ENCODE data around the gene SLC2A13.

DNA sequence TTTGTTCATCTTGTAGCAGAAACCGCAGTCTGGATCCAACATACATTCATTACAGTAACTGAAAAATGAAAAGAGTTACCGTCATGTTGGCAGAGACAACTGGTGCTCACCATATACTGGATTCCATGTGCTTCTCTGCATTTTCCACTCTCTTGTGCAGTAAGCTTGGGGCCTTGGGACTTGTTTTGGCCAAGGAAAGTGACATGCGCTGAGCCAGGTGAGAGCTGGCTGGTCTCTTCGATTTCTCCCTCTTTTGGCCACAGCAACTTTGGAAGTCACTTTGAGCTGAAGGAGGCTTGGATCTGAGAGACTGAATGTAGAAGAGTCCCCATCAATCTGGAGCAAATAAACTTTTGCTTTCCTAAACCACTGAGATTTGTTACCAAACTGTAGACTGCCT is 275.7 kb downstream of the SLC2A13 start:
- TF ChIP-seq POLR2A (IDR thresholded peaks at IDR 0.05; ENCODE audit: low read depth, low read length), result no peak
- no peak for TF ChIP-seq TAF1 (IDR thresholded peaks at IDR 0.05; ENCODE audit: borderline replicate concordance, low read depth, low read length)
- no peak for TF ChIP-seq POLR2AphosphoS5 (IDR thresholded peaks at IDR 0.05; ENCODE audit: low read depth, low read length)
